Measurements from ENCODE around the gene TMEM141.

Gene TMEM141

DNA sequence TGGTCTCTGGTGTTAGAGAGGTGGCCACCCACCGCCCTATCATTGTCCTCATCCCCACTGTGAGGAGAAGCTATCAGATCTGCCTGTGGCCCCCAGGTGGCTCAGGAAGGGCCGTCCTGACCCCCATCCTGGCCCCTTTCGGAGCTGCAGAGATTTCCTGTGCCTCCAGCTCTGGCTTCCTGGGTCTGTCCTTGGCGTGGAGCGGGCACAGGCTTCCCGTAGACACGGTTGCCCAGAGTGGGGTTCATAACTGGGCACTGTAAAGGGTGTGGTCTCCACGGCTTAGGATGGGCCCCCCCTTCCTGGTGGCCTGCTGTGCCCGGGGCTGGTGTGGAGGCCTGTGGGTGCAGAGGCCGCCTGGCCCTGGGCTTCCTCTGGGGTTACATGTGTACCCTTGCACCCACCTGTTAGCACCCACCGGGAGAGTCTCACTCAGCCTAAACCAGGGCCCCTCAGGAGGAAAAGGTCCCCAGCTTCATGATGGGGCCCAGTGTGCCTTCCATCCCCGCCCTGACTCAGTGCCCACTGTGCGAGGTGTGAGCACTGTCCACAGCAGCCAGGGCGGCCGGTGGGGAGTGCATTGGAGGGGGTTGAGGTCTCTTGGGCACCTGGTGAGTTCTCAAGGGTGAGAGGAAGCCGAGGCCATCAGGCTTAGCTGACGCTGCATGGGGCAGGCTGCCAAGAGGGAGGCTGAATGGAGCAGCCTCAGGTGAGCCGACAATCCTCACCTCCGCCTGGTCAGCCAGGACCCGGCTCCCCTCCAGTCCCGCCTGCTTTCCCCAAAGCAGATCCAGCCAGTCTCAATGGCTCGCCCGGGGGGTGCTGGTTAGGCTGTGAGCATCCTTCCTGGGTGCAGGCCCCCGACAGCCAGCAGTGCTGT, 35.8 kb downstream of the TMEM141 start:
- Histone ChIP-seq H3K27me3 (ENCODE audit: insufficient read depth, low read depth, severe bottlenecking) (no peaks in the 10 kb centered on the region), H3K27ac (no peak overlapping the region), H3K4me3 (ENCODE audit: low read depth, low read length) (no peak overlapping the region), H3K9me3 (ENCODE audit: severe bottlenecking) (no peaks in the 10 kb centered on the region), H3K36me3 (peaks cover 83% of the 10 kb centered on the region)
- DNase-seq = no peak
- no peak for TF ChIP-seq CTCF (IDR thresholded peaks at IDR 0.05; ENCODE audit: low read depth, low read length)

GRCh38 chr9:136827794-136828473, 36.8 kb downstream of the TMEM141 start:
- DNase-seq = no peak
- peaks cover 90% of the 10 kb centered on the region for H3K36me3 ChIP-seq
- H3K9me3 ChIP-seq (ENCODE audit: severe bottlenecking) = no peaks in the 10 kb centered on the region
- H3K4me3 ChIP-seq (ENCODE audit: low read depth, low read length) = no peak overlapping the region
- TF ChIP-seq CTCF (IDR thresholded peaks at IDR 0.05; ENCODE audit: low read depth, low read length) = no peak
- H3K27ac ChIP-seq = no peak overlapping the region
- H3K27me3 ChIP-seq (ENCODE audit: insufficient read depth, low read depth, severe bottlenecking) = no peaks in the 10 kb centered on the region

- DNase-seq = no peak
- H3K9me3 ChIP-seq (ENCODE audit: severe bottlenecking) = no peaks in the 10 kb centered on the region
- H3K4me3 ChIP-seq (ENCODE audit: low read depth, low read length) = no peak overlapping the region
- no peak for TF ChIP-seq CTCF (IDR thresholded peaks at IDR 0.05; ENCODE audit: low read depth, low read length)
- H3K27me3 ChIP-seq (ENCODE audit: insufficient read depth, low read depth, severe bottlenecking) = no peaks in the 10 kb centered on the region
- no peak overlapping the region for H3K27ac ChIP-seq
- peaks cover 87% of the 10 kb centered on the region for H3K36me3 ChIP-seq
Measured at GRCh38 chr9:136828474-136829140, 37.5 kb downstream of the TMEM141 start.

- TF ChIP-seq CTCF (IDR thresholded peaks at IDR 0.05; ENCODE audit: low read depth, low read length) = no peak
- Histone ChIP-seq H3K27me3 (ENCODE audit: insufficient read depth, low read depth, severe bottlenecking) (no peaks in the 10 kb centered on the region), H3K36me3 (peaks cover 86% of the 10 kb centered on the region), H3K9me3 (ENCODE audit: severe bottlenecking) (no peaks in the 10 kb centered on the region), H3K27ac (no peak overlapping the region), H3K4me3 (ENCODE audit: low read depth, low read length) (no peak overlapping the region)
- no peak for DNase-seq
Measured at GRCh38 chr9:136829412-136829811, 38.3 kb downstream of the TMEM141 start.

DNA sequence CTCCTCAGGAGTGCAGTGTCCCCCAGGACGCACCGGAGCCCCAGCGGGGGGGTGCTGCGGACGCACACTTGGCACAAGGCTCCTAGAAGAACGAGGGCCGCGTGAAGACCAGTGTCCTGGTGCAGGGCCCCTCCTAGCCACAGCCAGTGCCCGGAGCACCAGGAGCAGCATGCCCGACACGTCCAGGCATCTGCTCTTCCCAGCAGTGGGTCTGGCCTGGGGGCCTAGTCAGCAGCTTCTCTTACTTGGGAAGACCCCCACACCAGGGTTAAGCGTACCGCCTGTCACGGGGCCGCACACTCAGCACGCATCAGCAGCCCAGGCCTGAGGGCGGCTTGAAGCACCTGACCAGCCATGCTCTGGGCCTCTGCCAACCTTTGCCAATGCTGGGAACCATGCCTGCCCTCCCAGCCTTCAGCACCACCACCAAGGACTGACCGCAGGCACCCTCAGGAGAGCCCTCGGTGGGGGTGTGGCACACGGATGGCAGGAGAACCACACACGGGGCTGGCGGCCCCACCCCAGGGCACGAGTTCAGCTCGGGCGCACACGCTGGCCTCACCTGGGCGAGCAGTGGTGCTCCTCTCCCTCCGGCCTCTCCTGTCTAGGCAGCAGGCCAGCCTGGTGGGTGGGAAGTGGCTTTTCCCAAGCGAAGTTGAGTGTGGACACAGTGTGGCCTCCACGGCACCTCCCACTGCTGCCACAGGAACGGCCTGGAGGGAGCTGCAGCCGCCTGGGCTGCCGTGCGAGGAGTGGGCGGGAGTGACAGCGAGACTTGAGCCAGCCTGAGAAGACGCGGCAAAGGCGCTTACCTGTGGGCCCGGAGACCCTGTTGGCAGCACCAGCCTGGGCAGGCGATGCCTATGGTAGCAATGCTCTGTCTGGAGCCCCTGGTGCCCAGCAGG, 39.1 kb downstream of the TMEM141 start:
- H3K4me3 ChIP-seq (ENCODE audit: low read depth, low read length) = no peak overlapping the region
- no peaks in the 10 kb centered on the region for H3K9me3 ChIP-seq (ENCODE audit: severe bottlenecking)
- H3K27ac ChIP-seq = no peak overlapping the region
- DNase-seq = no peak
- TF ChIP-seq CTCF (IDR thresholded peaks at IDR 0.05; ENCODE audit: low read depth, low read length) = no peak
- no peaks in the 10 kb centered on the region for H3K27me3 ChIP-seq (ENCODE audit: insufficient read depth, low read depth, severe bottlenecking)
- peaks cover 82% of the 10 kb centered on the region for H3K36me3 ChIP-seq

Data from WERI-Rb-1 (cell line).